ENCODE measurements around the gene FOLR1. TPM values are rescaled to one million over a fixed set of nuclear protein-coding genes. Genes with fewer than 3 reads are reported as not detected.
"Not testable (repeated sequence)": the region's sequence is repeated elsewhere in the genome, so short reads cannot be mapped to it uniquely, and the experiment has no call there.

The FOLR1 gene
- polyA plus RNA-seq, 1 donor from 2014 or later = not detected

DNA sequence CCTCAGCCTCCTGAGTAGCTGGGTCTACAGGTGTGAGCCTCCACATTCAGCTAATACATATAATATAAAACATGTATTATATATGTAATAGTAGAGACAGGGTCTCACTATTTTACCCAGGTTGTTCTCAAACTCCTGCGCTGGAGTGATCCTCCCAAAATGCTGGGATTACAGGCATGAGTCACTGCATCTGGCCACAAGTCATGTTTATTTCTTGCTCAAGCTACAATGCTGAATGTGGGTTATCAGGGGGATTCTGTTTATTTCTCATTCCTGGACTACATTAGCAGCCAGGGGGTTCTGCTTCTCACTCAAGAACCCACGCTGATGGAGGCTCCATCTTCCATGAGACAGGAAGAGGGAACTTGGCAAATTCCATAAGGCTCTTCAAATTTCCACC is 31.6 kb upstream of the FOLR1 start:
- H3K27me3 ChIP-seq (ENCODE audit: insufficient read depth, low read depth, low read length) = no peaks in the 10 kb centered on the region
- H3F3A ChIP-seq (ENCODE audit: insufficient read depth, low read length, poor library complexity, severe bottlenecking) = no peaks in the 10 kb centered on the region
- no peak overlapping the region for H2AFZ ChIP-seq (ENCODE audit: low read depth, low read length)
- TF ChIP-seq EP300 (conservative IDR thresholded peaks at IDR 0.05; ENCODE audit: poor library complexity, severe bottlenecking) (no peak), SMC3 (conservative IDR thresholded peaks at IDR 0.05; ENCODE audit: poor library complexity) (no peak), TAF1 (IDR thresholded peaks at IDR 0.05; ENCODE audit: low read depth) (no peak), RAD21 (conservative IDR thresholded peaks at IDR 0.05) (no peak), POLR2AphosphoS5 (IDR thresholded peaks at IDR 0.05) (no peak), EZH2 (IDR thresholded peaks at IDR 0.05; ENCODE audit: borderline replicate concordance, insufficient read depth, low read length, poor library complexity, severe bottlenecking) (no peak)
- TF ChIP-seq, protein P1, sequence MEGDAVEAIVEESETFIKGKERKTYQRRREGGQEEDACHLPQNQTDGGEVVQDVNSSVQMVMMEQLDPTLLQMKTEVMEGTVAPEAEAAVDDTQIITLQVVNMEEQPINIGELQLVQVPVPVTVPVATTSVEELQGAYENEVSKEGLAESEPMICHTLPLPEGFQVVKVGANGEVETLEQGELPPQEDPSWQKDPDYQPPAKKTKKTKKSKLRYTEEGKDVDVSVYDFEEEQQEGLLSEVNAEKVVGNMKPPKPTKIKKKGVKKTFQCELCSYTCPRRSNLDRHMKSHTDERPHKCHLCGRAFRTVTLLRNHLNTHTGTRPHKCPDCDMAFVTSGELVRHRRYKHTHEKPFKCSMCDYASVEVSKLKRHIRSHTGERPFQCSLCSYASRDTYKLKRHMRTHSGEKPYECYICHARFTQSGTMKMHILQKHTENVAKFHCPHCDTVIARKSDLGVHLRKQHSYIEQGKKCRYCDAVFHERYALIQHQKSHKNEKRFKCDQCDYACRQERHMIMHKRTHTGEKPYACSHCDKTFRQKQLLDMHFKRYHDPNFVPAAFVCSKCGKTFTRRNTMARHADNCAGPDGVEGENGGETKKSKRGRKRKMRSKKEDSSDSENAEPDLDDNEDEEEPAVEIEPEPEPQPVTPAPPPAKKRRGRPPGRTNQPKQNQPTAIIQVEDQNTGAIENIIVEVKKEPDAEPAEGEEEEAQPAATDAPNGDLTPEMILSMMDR (IDR thresholded peaks at IDR 0.05; ENCODE audit: poor library complexity, severe bottlenecking) = no peak
- TF ChIP-seq, protein P2, sequence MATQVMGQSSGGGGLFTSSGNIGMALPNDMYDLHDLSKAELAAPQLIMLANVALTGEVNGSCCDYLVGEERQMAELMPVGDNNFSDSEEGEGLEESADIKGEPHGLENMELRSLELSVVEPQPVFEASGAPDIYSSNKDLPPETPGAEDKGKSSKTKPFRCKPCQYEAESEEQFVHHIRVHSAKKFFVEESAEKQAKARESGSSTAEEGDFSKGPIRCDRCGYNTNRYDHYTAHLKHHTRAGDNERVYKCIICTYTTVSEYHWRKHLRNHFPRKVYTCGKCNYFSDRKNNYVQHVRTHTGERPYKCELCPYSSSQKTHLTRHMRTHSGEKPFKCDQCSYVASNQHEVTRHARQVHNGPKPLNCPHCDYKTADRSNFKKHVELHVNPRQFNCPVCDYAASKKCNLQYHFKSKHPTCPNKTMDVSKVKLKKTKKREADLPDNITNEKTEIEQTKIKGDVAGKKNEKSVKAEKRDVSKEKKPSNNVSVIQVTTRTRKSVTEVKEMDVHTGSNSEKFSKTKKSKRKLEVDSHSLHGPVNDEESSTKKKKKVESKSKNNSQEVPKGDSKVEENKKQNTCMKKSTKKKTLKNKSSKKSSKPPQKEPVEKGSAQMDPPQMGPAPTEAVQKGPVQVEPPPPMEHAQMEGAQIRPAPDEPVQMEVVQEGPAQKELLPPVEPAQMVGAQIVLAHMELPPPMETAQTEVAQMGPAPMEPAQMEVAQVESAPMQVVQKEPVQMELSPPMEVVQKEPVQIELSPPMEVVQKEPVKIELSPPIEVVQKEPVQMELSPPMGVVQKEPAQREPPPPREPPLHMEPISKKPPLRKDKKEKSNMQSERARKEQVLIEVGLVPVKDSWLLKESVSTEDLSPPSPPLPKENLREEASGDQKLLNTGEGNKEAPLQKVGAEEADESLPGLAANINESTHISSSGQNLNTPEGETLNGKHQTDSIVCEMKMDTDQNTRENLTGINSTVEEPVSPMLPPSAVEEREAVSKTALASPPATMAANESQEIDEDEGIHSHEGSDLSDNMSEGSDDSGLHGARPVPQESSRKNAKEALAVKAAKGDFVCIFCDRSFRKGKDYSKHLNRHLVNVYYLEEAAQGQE (IDR thresholded peaks at IDR 0.05; ENCODE audit: borderline replicate concordance) = no peak
- no peaks in the 10 kb centered on the region for H3K9me2 ChIP-seq (ENCODE audit: insufficient read depth, low read length)
- no peaks in the 10 kb centered on the region for H3K36me3 ChIP-seq (ENCODE audit: insufficient read depth, low read length)
- no peaks in the 10 kb centered on the region for H3K79me2 ChIP-seq (replicated peaks; ENCODE audit: insufficient read depth, low read length)
- no peak overlapping the region for H3K4me2 ChIP-seq (ENCODE audit: low read length)
- no peaks in the 10 kb centered on the region for H4K20me1 ChIP-seq (ENCODE audit: insufficient read depth)
- no peak overlapping the region for H3K27ac ChIP-seq (ENCODE audit: low read length)
- H3K4me3 ChIP-seq (ENCODE audit: low read length) = no peak overlapping the region
- no peak overlapping the region for H3K9ac ChIP-seq (ENCODE audit: low read length)
- no peaks in the 10 kb centered on the region for H3K9me3 ChIP-seq (ENCODE audit: low read length)

DNA sequence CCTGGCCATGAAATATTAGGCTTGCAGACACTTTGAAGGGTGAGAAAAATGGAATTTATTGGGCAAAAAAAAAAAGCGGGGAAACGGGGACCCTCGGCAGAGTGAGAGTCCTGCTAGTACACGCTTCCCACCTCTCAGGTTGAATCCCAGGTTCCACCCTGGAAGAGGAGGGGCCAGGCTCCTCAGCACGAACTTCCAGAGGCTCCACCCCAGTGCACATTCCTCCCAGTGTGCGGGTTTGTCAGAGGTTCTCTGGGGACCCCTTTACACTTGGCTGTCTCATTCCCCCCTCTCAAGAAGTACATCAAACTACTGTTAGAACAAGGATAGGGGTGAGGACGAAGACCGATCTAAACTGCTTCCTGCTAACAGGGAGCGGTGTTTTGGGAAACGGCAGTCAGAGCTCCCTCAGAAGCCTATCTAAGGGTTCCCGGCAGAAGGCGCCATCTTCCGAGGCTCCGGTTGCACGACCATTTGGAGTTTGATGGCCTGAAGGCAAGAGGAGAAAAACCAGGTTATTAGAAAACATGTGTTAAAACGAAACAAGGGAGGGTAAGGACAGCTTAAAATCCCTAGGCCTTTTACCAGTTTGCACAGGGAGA is 28.9 kb upstream of the FOLR1 start:
- Histone ChIP-seq H3K9me3 (ENCODE audit: low read length) (no peaks in the 10 kb centered on the region), H3F3A (ENCODE audit: insufficient read depth, low read length, poor library complexity, severe bottlenecking) (no peaks in the 10 kb centered on the region), H4K20me1 (ENCODE audit: insufficient read depth) (no peaks in the 10 kb centered on the region), H3K36me3 (ENCODE audit: insufficient read depth, low read length) (no peaks in the 10 kb centered on the region), H3K9ac (ENCODE audit: low read length) (no peak overlapping the region), H3K79me2 (replicated peaks; ENCODE audit: insufficient read depth, low read length) (no peaks in the 10 kb centered on the region), H3K27ac (ENCODE audit: low read length) (no peak overlapping the region), H3K27me3 (ENCODE audit: insufficient read depth, low read depth, low read length) (no peaks in the 10 kb centered on the region), H2AFZ (ENCODE audit: low read depth, low read length) (no peak overlapping the region), H3K4me3 (ENCODE audit: low read length) (no peak overlapping the region), H3K4me2 (ENCODE audit: low read length) (no peak overlapping the region), H3K9me2 (ENCODE audit: insufficient read depth, low read length) (no peaks in the 10 kb centered on the region)
- no peak for TF ChIP-seq POLR2AphosphoS5 (IDR thresholded peaks at IDR 0.05)
- TF ChIP-seq EP300 (conservative IDR thresholded peaks at IDR 0.05; ENCODE audit: poor library complexity, severe bottlenecking) = no peak
- no peak for TF ChIP-seq EZH2 (IDR thresholded peaks at IDR 0.05; ENCODE audit: borderline replicate concordance, insufficient read depth, low read length, poor library complexity, severe bottlenecking)

DNA sequence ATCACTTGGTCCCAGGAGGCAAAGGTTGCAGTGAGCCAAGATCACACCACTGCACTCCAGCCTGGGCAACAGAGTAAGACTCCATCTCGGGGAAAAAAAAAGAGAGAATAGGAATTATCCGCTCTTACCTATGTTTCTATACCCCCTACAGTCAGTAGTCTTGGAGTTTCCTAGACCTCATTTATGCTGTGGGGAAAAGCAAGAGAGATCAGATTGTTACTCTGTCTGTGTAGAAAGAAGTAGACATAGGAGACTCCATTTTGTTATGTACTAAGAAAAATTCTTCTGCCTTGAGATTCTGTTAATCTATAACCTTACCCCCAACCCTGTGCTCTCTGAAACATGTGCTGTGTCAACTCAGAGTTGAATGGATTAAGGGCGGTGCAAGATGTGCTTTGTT is 27.8 kb upstream of the FOLR1 start:
- not testable (repeated sequence) for H3K9ac ChIP-seq (ENCODE audit: low read length); H4K20me1 ChIP-seq (ENCODE audit: insufficient read depth); H3K27ac ChIP-seq (ENCODE audit: low read length); H3K27me3 ChIP-seq (ENCODE audit: insufficient read depth, low read depth, low read length); H3K9me2 ChIP-seq (ENCODE audit: insufficient read depth, low read length); H3K4me3 ChIP-seq (ENCODE audit: low read length); H2AFZ ChIP-seq (ENCODE audit: low read depth, low read length); H3K9me3 ChIP-seq (ENCODE audit: low read length); H3K4me2 ChIP-seq (ENCODE audit: low read length); H3F3A ChIP-seq (ENCODE audit: insufficient read depth, low read length, poor library complexity, severe bottlenecking); H3K79me2 ChIP-seq (replicated peaks; ENCODE audit: insufficient read depth, low read length); H3K36me3 ChIP-seq (ENCODE audit: insufficient read depth, low read length)

DNA sequence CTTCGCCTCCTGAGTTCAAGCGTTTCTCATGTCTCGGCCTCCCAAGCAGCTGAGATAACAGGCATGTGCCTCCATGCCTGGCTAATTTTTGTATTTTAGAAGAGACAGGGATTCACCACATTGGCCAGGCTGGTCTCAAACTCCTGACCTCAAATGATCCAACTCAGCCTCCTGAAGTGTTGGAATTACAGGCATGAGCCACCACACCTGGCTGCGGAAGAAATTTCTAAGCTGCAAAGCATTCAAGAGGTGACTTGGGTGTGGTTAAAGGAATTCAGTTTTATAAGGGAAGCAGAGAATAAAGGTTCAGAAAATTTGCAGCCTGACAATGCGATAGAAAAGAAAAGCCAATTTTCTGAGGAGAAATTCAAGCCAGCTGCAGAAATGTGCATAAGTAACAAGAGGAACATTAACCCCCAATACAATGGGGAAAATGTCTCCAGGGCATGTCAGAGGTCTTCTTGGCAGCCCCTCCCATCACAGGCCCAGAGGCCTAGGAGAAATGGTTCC is 22.8 kb upstream of the FOLR1 start:
- not testable (repeated sequence) for H3F3A ChIP-seq (ENCODE audit: insufficient read depth, low read length, poor library complexity, severe bottlenecking); H3K79me2 ChIP-seq (replicated peaks; ENCODE audit: insufficient read depth, low read length); H3K36me3 ChIP-seq (ENCODE audit: insufficient read depth, low read length); H3K4me2 ChIP-seq (ENCODE audit: low read length); H3K9me3 ChIP-seq (ENCODE audit: low read length); H2AFZ ChIP-seq (ENCODE audit: low read depth, low read length); H3K27me3 ChIP-seq (ENCODE audit: insufficient read depth, low read depth, low read length); H3K9ac ChIP-seq (ENCODE audit: low read length); H3K9me2 ChIP-seq (ENCODE audit: insufficient read depth, low read length); H4K20me1 ChIP-seq (ENCODE audit: insufficient read depth); H3K4me3 ChIP-seq (ENCODE audit: low read length); H3K27ac ChIP-seq (ENCODE audit: low read length)

DNA sequence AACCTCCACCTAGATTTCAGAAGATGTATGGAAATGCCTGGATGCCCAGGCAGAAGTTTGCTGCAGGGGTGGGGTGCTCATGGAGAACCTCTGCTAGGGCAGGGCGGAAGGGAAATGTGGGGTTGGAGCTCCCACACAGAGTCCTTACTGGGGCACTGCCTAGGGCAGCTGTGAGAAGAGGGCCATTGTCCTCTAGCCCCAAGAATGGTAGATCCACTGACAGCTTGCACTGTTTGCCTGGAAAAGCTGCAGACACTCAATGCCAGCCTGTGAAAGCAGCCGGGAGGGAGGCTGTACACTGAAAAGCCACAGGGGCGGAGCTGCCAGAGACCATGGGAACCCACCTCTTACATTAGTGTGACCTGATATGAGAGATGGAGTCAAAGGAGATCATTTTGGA is 22.2 kb upstream of the FOLR1 start:
- not testable (repeated sequence) for H3K4me2 ChIP-seq (ENCODE audit: low read length); H3K9ac ChIP-seq (ENCODE audit: low read length); H3K9me2 ChIP-seq (ENCODE audit: insufficient read depth, low read length); H3K9me3 ChIP-seq (ENCODE audit: low read length); H2AFZ ChIP-seq (ENCODE audit: low read depth, low read length); H3F3A ChIP-seq (ENCODE audit: insufficient read depth, low read length, poor library complexity, severe bottlenecking); H3K36me3 ChIP-seq (ENCODE audit: insufficient read depth, low read length); H3K27ac ChIP-seq (ENCODE audit: low read length); H3K27me3 ChIP-seq (ENCODE audit: insufficient read depth, low read depth, low read length); H4K20me1 ChIP-seq (ENCODE audit: insufficient read depth); H3K4me3 ChIP-seq (ENCODE audit: low read length); H3K79me2 ChIP-seq (replicated peaks; ENCODE audit: insufficient read depth, low read length)
